ENCODE results near the gene LARP6.

The LARP6 gene

GRCh38 chr15:70892002-70892911 is 38.3 kb upstream of the LARP6 start, which contains the start of the genes LRRC49 and THAP10:
LRRC49 (plus strand) TSS chr15:70892826; CDS start chr15:70892895, 69 bp downstream.
THAP10 (minus strand) TSS chr15:70892433; CDS start chr15:70892272, 161 bp downstream.
- Histone ChIP-seq H3K4me2 (ENCODE audit: insufficient read depth, low read length, poor library complexity, severe bottlenecking) (peak within 1 kb of the TSS; percentile 75), H4K91ac (ENCODE audit: low read depth, low read length, poor library complexity) (no peak within 1 kb of the TSS), H2BK15ac (ENCODE audit: low read length) (no peak within 1 kb of the TSS), H3K4ac (ENCODE audit: low read length) (no peak within 1 kb of the TSS), H3K18ac (ENCODE audit: low read length) (peak within 1 kb of the TSS; percentile 80), H2AFZ (ENCODE audit: low read length) (peak within 1 kb of the TSS; percentile 97), H3K27me3 (ENCODE audit: control insufficient read depth in 3 of 3, insufficient read depth in 3 of 3, low read depth in 1 of 3, low read length in 3 of 3) (no peaks in the 10 kb centered on the region), H2BK5ac (ENCODE audit: low read length) (peak within 1 kb of the TSS; percentile 88), H2BK12ac (ENCODE audit: low read length) (no peak within 1 kb of the TSS), H3K14ac (ENCODE audit: low read length) (no peak within 1 kb of the TSS), H2BK120ac (ENCODE audit: low read depth, low read length) (no peak within 1 kb of the TSS), H3K79me1 (ENCODE audit: low read depth, low read length) (no peaks in the 10 kb centered on the region), H4K8ac (ENCODE audit: low read depth, low read length) (no peak within 1 kb of the TSS), H3K36me3 (replicated peaks in 1 of 2; ENCODE audit: control insufficient read depth in 2 of 2, insufficient read depth in 2 of 2, low read length in 2 of 2) (peaks cover 2 to 27% of the 10 kb centered on the region in 2 donors), H3K27ac (replicated peaks; ENCODE audit: low read length) (peak within 1 kb of the TSS; percentile 78), H3K23ac (ENCODE audit: low read depth, low read length, poor library complexity) (peak within 1 kb of the TSS; percentile 40), H3K4me3 (ENCODE audit: low read length in 2 of 2) (peak within 1 kb of the TSS; percentile 83 to 92), H3K4me1 (ENCODE audit: control insufficient read depth in 2 of 2, insufficient read depth in 1 of 2, low read depth in 1 of 2, low read length in 2 of 2) (peaks cover 0 to 8% of the 10 kb centered on the region in 2 donors), H2AK5ac (ENCODE audit: low read depth, low read length) (peak within 1 kb of the TSS; percentile 16), H3K9ac (ENCODE audit: low read depth, low read length, poor library complexity) (peak within 1 kb of the TSS; percentile 93), H3K9me3 (replicated peaks in 1 of 2; ENCODE audit: control insufficient read depth in 2 of 2, insufficient read depth in 1 of 2, low read depth in 1 of 2, low read length in 2 of 2) (no peaks in the 10 kb centered on the region)
- WGBS, 2 donors (ENCODE audit: extremely low coverage in 2 of 2, insufficient read length in 2 of 2, insufficient replicate concordance in 1 of 2): no CpG with 5 or more reads among the region's 61 CpGs
- DNase-seq (ENCODE audit: low spot score): peak; percentile 92

DNA sequence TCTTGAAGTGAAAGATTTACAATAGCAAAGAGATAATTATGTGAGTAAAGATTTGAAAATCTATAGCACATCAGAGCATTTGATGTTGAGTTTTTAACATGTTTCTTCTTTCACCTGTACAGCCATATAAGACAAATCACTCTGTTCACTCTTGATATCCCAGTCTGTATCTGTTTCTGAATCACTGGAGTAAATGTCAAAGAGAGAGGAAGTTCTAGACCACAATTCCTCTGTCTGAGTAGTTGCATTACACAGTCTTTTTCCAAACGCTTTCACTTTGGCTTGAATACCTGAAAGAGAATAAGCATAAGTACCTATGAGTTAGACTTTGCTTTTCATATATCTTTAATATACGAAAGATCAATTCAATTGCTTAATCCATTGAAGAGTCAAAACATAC is 28.4 kb upstream of the LARP6 start:
- Histone ChIP-seq H3K4ac (ENCODE audit: low read length) (no peak overlapping the region), H3K27ac (replicated peaks; ENCODE audit: low read length) (no peak overlapping the region), H2BK5ac (ENCODE audit: low read length) (no peak overlapping the region), H3K9me3 (replicated peaks in 1 of 2; ENCODE audit: control insufficient read depth in 2 of 2, insufficient read depth in 1 of 2, low read depth in 1 of 2, low read length in 2 of 2) (no peaks in the 10 kb centered on the region), H4K8ac (ENCODE audit: low read depth, low read length) (no peak overlapping the region), H3K4me2 (ENCODE audit: insufficient read depth, low read length, poor library complexity, severe bottlenecking) (no peak overlapping the region), H4K91ac (ENCODE audit: low read depth, low read length, poor library complexity) (no peak overlapping the region), H3K14ac (ENCODE audit: low read length) (no peak overlapping the region), H2AK5ac (ENCODE audit: low read depth, low read length) (no peak overlapping the region), H3K18ac (ENCODE audit: low read length) (no peak overlapping the region), H3K4me1 (ENCODE audit: control insufficient read depth in 2 of 2, insufficient read depth in 1 of 2, low read depth in 1 of 2, low read length in 2 of 2) (no peaks in the 10 kb centered on the region), H2BK12ac (ENCODE audit: low read length) (no peak overlapping the region), H3K36me3 (replicated peaks in 1 of 2; ENCODE audit: control insufficient read depth in 2 of 2, insufficient read depth in 2 of 2, low read length in 2 of 2) (peaks cover 0 to 14% of the 10 kb centered on the region in 2 donors), H3K9ac (ENCODE audit: low read depth, low read length, poor library complexity) (no peak overlapping the region), H2BK15ac (ENCODE audit: low read length) (no peak overlapping the region), H2BK120ac (ENCODE audit: low read depth, low read length) (no peak overlapping the region), H3K23ac (ENCODE audit: low read depth, low read length, poor library complexity) (no peak overlapping the region), H2AFZ (ENCODE audit: low read length) (no peak overlapping the region), H3K4me3 (ENCODE audit: low read length in 2 of 2) (no peak overlapping the region), H3K79me1 (ENCODE audit: low read depth, low read length) (no peaks in the 10 kb centered on the region), H3K27me3 (ENCODE audit: control insufficient read depth in 3 of 3, insufficient read depth in 3 of 3, low read depth in 1 of 3, low read length in 3 of 3) (no peaks in the 10 kb centered on the region)
- WGBS, 2 donors (ENCODE audit: extremely low coverage in 2 of 2, insufficient read length in 2 of 2, insufficient replicate concordance in 1 of 2): no CpG with 5 or more reads among the region's 2 CpGs
- DNase-seq (ENCODE audit: low spot score): no peak

DNA sequence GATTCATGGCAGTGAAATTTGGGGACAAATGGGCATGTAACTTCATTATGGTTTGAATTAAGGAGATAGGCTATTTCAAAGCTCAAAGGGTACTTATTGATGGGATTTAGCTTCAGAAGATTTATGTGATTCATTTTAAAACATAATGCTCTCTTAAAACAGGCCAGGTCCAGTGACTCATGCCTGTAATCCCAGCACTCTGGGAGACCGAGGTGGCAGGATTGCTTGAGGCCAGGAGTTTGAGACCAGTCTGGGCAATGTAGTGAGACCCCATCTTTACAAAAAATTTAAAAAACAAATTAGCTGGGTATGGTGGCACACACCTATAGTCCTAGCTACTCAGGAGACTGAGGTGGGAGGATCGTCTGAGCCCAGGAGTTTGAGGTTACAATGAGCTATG is 26.8 kb upstream of the LARP6 start:
- Histone ChIP-seq H3K9ac (ENCODE audit: low read depth, low read length, poor library complexity) (no peak overlapping the region), H4K8ac (ENCODE audit: low read depth, low read length) (no peak overlapping the region), H2BK5ac (ENCODE audit: low read length) (no peak overlapping the region), H3K18ac (ENCODE audit: low read length) (no peak overlapping the region), H2BK120ac (ENCODE audit: low read depth, low read length) (no peak overlapping the region), H3K14ac (ENCODE audit: low read length) (no peak overlapping the region), H3K4ac (ENCODE audit: low read length) (no peak overlapping the region), H3K4me3 (ENCODE audit: low read length in 2 of 2) (no peak overlapping the region), H4K91ac (ENCODE audit: low read depth, low read length, poor library complexity) (no peak overlapping the region), H3K23ac (ENCODE audit: low read depth, low read length, poor library complexity) (no peak overlapping the region), H2BK15ac (ENCODE audit: low read length) (no peak overlapping the region), H3K79me1 (ENCODE audit: low read depth, low read length) (no peaks in the 10 kb centered on the region), H3K36me3 (replicated peaks in 1 of 2; ENCODE audit: control insufficient read depth in 2 of 2, insufficient read depth in 2 of 2, low read length in 2 of 2) (peaks cover 0 to 14% of the 10 kb centered on the region in 2 donors), H3K4me2 (ENCODE audit: insufficient read depth, low read length, poor library complexity, severe bottlenecking) (no peak overlapping the region), H2AFZ (ENCODE audit: low read length) (no peak overlapping the region), H3K9me3 (replicated peaks in 1 of 2; ENCODE audit: control insufficient read depth in 2 of 2, insufficient read depth in 1 of 2, low read depth in 1 of 2, low read length in 2 of 2) (no peaks in the 10 kb centered on the region), H3K27ac (replicated peaks; ENCODE audit: low read length) (no peak overlapping the region), H3K27me3 (ENCODE audit: control insufficient read depth in 3 of 3, insufficient read depth in 3 of 3, low read depth in 1 of 3, low read length in 3 of 3) (no peaks in the 10 kb centered on the region), H3K4me1 (ENCODE audit: control insufficient read depth in 2 of 2, insufficient read depth in 1 of 2, low read depth in 1 of 2, low read length in 2 of 2) (no peaks in the 10 kb centered on the region), H2AK5ac (ENCODE audit: low read depth, low read length) (no peak overlapping the region), H2BK12ac (ENCODE audit: low read length) (no peak overlapping the region)
- no CpG with 5 or more reads among the region's 2 CpGs for WGBS, 2 donors (ENCODE audit: extremely low coverage in 2 of 2, insufficient read length in 2 of 2, insufficient replicate concordance in 1 of 2)
- no peak for DNase-seq (ENCODE audit: low spot score)

GRCh38 chr15:70879401-70879800 is 25.4 kb upstream of the LARP6 start:
- Histone ChIP-seq H3K4ac (ENCODE audit: low read length) (no peak overlapping the region), H3K4me1 (ENCODE audit: control insufficient read depth in 2 of 2, insufficient read depth in 1 of 2, low read depth in 1 of 2, low read length in 2 of 2) (no peaks in the 10 kb centered on the region), H3K23ac (ENCODE audit: low read depth, low read length, poor library complexity) (no peak overlapping the region), H2BK120ac (ENCODE audit: low read depth, low read length) (no peak overlapping the region), H4K8ac (ENCODE audit: low read depth, low read length) (no peak overlapping the region), H3K27me3 (ENCODE audit: control insufficient read depth in 3 of 3, insufficient read depth in 3 of 3, low read depth in 1 of 3, low read length in 3 of 3) (no peaks in the 10 kb centered on the region), H2BK12ac (ENCODE audit: low read length) (no peak overlapping the region), H3K36me3 (replicated peaks in 1 of 2; ENCODE audit: control insufficient read depth in 2 of 2, insufficient read depth in 2 of 2, low read length in 2 of 2) (peaks cover 0 to 14% of the 10 kb centered on the region in 2 donors), H3K4me3 (ENCODE audit: low read length in 2 of 2) (no peak overlapping the region), H4K91ac (ENCODE audit: low read depth, low read length, poor library complexity) (no peak overlapping the region), H3K18ac (ENCODE audit: low read length) (no peak overlapping the region), H3K4me2 (ENCODE audit: insufficient read depth, low read length, poor library complexity, severe bottlenecking) (no peak overlapping the region), H3K9me3 (replicated peaks in 1 of 2; ENCODE audit: control insufficient read depth in 2 of 2, insufficient read depth in 1 of 2, low read depth in 1 of 2, low read length in 2 of 2) (no peaks in the 10 kb centered on the region), H3K9ac (ENCODE audit: low read depth, low read length, poor library complexity) (no peak overlapping the region), H2BK5ac (ENCODE audit: low read length) (no peak overlapping the region), H3K79me1 (ENCODE audit: low read depth, low read length) (no peaks in the 10 kb centered on the region), H2AFZ (ENCODE audit: low read length) (no peak overlapping the region), H2AK5ac (ENCODE audit: low read depth, low read length) (no peak overlapping the region), H2BK15ac (ENCODE audit: low read length) (no peak overlapping the region), H3K27ac (replicated peaks; ENCODE audit: low read length) (no peak overlapping the region), H3K14ac (ENCODE audit: low read length) (no peak overlapping the region)
- WGBS, 2 donors (ENCODE audit: extremely low coverage in 2 of 2, insufficient read length in 2 of 2, insufficient replicate concordance in 1 of 2): no CpG with 5 or more reads among the region's 2 CpGs
- DNase-seq (ENCODE audit: low spot score): no peak

All from neuronal stem cell (in vitro differentiated cells).